H1 (cell line): ENCODE data around the gene KLF13.

Source experiments
- EGR1 ChIP-seq: IDR thresholded peaks from 2 replicates; pipeline ENCODE4 v1.6.1; 2011; ENCODE audit warnings: low read depth, low read length, borderline replicate concordance
- EP300 ChIP-seq, 2 experiments: IDR thresholded peaks; 1 replicate in 1 of 2; 2 replicates in 1 of 2; pipeline ENCODE4 v1.6.1; 2011 to 2012; ENCODE audit warnings: low read depth in 2 of 2, low read length in 2 of 2, mild to moderate bottlenecking in 2 of 2, borderline replicate concordance in 1 of 2, inconsistent platforms in 1 of 2, moderate library complexity in 1 of 2
- JUN ChIP-seq: IDR thresholded peaks from 2 replicates; pipeline ENCODE4 v1.6.1; 2011; ENCODE audit warnings: low read depth, mild to moderate bottlenecking, improper control_type of control experiment, low read length
- MAFK ChIP-seq: IDR thresholded peaks from 2 replicates; pipeline ENCODE4 v1.6.1; 2012; ENCODE audit warnings: low read depth, mild to moderate bottlenecking, improper control_type of control experiment, low read length
- POLR2A ChIP-seq, 2 experiments: IDR thresholded peaks; 1 replicate in 1 of 2; 2 replicates in 1 of 2; pipeline ENCODE4 v1.6.1; 2011; ENCODE audit warnings: low read depth in 2 of 2, low read length in 2 of 2, mild to moderate bottlenecking in 2 of 2; ENCODE audit errors: control extremely low read depth in 1 of 2
- POLR2AphosphoS5 ChIP-seq: IDR thresholded peaks from 2 replicates; pipeline ENCODE4 v1.6.1; 2011; ENCODE audit warnings: low read depth, low read length
- RBBP5 ChIP-seq: IDR thresholded peaks from 2 replicates; pipeline ENCODE4 v1.7.1; 2012; ENCODE audit warnings: low read depth, mild to moderate bottlenecking, inconsistent platforms, low read length, moderate library complexity, borderline replicate concordance
- RNF2 ChIP-seq: fragments of 200-900, 300-1000 bp; sonication (generic); IDR thresholded peaks from 2 replicates; pipeline ENCODE4 v1.7.1; 2016; ENCODE audit warnings: borderline replicate concordance, low read depth, mild to moderate bottlenecking, antibody characterized with exemption, low read length; ENCODE audit not compliant: poor library complexity, severe bottlenecking; ENCODE audit errors: missing control alignments
- SP1 ChIP-seq: IDR thresholded peaks from 2 replicates; pipeline ENCODE4 v1.6.1; 2011; ENCODE audit warnings: low read depth, low read length
- TAF1 ChIP-seq: IDR thresholded peaks from 2 replicates; pipeline ENCODE4 v1.6.1; 2011; ENCODE audit warnings: mild to moderate bottlenecking, low read depth, low read length
- TF ChIP-seq, protein P1 (sequence below), 3 experiments: IDR thresholded peaks; 1 replicate in 2 of 3; 2 replicates in 1 of 3; pipeline versions ENCODE4 v1.5.1 to v1.6.1; 2011; ENCODE audit warnings: low read length in 3 of 3, mild to moderate bottlenecking in 3 of 3, inconsistent platforms in 2 of 3, low read depth in 1 of 3, moderate library complexity in 1 of 3; ENCODE audit not compliant: insufficient read depth in 1 of 3; ENCODE audit errors: control extremely low read depth in 1 of 3

DNA sequence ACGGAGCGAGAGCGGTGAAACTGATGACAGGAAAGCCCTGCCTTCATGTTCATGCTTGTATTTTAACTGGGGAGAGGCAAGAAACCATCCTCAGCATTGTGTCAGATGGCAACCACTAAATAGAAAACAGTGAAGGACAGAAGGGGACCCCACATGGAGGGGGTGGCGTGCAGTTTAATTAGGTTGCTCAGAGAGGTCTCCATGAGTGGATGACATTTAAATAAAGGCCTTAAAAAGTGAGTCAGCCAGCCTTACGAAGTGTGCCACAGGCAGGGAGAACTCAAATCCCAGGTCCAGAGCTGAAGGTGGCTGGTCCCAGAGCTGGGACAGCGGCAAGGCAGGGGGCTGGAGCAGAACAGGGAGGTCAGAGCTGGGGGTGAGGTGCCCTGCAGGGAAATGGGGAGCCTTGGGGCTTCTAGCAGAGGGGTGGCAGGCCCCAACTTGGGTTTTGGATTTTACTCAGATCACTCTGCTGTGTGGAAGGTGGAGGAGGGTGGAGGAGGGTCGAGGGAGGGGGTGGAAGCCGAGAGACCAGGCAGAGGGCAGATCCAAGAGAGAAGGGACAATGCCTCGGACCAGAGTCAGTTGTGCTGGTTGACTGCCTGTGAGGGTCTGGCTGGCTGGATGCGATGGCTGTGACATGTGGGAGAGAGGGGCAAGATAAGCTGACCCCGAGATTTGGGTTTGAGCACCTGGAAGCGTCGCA lies 73.7 kb downstream of the KLF13 start:
- TF ChIP-seq POLR2A (IDR thresholded peaks at IDR 0.05; ENCODE audit: control extremely low read depth in 1 of 2, low read depth in 2 of 2, low read length in 2 of 2) = no peak
- no peak for TF ChIP-seq MAFK
- no peak for TF ChIP-seq EP300 (IDR thresholded peaks at IDR 0.05; ENCODE audit: borderline replicate concordance in 1 of 2, low read depth in 2 of 2, low read length in 2 of 2)
- TF ChIP-seq POLR2AphosphoS5 = no peak
- TF ChIP-seq, protein P1, sequence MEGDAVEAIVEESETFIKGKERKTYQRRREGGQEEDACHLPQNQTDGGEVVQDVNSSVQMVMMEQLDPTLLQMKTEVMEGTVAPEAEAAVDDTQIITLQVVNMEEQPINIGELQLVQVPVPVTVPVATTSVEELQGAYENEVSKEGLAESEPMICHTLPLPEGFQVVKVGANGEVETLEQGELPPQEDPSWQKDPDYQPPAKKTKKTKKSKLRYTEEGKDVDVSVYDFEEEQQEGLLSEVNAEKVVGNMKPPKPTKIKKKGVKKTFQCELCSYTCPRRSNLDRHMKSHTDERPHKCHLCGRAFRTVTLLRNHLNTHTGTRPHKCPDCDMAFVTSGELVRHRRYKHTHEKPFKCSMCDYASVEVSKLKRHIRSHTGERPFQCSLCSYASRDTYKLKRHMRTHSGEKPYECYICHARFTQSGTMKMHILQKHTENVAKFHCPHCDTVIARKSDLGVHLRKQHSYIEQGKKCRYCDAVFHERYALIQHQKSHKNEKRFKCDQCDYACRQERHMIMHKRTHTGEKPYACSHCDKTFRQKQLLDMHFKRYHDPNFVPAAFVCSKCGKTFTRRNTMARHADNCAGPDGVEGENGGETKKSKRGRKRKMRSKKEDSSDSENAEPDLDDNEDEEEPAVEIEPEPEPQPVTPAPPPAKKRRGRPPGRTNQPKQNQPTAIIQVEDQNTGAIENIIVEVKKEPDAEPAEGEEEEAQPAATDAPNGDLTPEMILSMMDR (IDR thresholded peaks at IDR 0.05; ENCODE audit: control extremely low read depth in 1 of 3, insufficient read depth in 1 of 3, low read depth in 1 of 3, low read length in 3 of 3) = no peak
- no peak for TF ChIP-seq EGR1
- no peak for TF ChIP-seq TAF1
- TF ChIP-seq RBBP5 = no peak
- no peak for TF ChIP-seq RNF2
- no peak for TF ChIP-seq JUN
- TF ChIP-seq SP1 = no peak
